22Rv1 (cell line): ENCODE measurements around the gene RAD51B.
A peak's percentile ranks its signal among the peaks of the same experiment; 100 is the strongest.
"Not testable (repeated sequence)": the region's sequence is repeated elsewhere in the genome, so short reads cannot be mapped to it uniquely, and the experiment has no call there.

ENCODE experiments used
- H3K27ac ChIP-seq: fragments of 450-650 bp; 2 replicates; pipeline ENCODE4 v1.5.1; 2017
- CTCF ChIP-seq: fragments of 450-650 bp; IDR thresholded peaks from 2 replicates; pipeline ENCODE4 v1.5.1; 2017; ENCODE audit warnings: mild to moderate bottlenecking
- ZFX ChIP-seq: fragments of 450-650 bp; IDR thresholded peaks from 2 replicates; pipeline ENCODE4 v1.6.1; 2017; ENCODE audit warnings: antibody characterized with exemption, borderline replicate concordance

Gene RAD51B

DNA sequence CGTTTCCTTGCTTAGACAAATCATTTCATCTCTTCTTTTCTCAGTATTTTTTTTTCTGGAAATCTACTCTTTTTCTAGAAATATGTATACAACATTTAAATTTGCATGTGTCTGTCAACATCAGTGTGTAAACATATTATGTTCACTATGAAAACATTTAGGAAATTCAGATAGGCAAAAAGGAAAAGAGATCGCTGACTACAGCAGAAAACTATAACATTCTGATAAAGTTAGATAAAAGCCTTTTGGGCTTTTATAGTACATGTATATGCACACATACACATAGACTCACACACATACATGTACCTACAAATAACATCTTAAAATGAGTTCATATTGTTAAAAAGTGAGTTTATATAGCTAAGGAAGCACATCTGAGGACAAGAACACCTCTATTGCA, 142.1 kb downstream of the RAD51B start:
- TF ChIP-seq ZFX = no peak
- no peak overlapping the region for H3K27ac ChIP-seq

- TF ChIP-seq ZFX = no peak
- TF ChIP-seq CTCF = no peak
- H3K27ac ChIP-seq = no peak overlapping the region
These were observed 142.7 kb downstream of the RAD51B start for GRCh38 chr14:67962215-67962644.

DNA sequence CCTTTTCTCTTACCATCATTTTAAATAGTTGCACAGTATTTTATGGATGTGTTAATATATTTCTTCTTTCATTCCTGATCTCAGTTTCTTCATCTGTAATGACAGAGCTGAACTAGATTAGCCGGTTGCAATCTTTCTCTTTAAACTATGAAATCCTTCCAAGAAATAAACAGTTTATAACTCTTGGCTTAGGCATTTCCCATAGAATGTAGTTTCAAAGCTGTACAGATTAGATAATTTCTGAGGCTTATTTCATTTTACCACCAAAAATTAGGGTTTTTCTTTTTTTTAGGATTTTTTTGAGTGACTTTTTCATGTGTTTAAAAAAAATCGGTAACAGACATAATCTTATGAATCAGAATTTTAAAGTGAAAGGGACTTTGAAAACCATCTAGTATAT, 144.0 kb downstream of the RAD51B start:
- H3K27ac ChIP-seq = peak overlapping the region; percentile 51

GRCh38 chr14:67963960-67964812, 144.6 kb downstream of the RAD51B start:
- TF ChIP-seq CTCF (no peak), ZFX (no peak)
- H3K27ac ChIP-seq = peak overlapping the region; percentile 51

More for the DNA sequence above, 144.0 kb downstream of the RAD51B start:
- TF ChIP-seq ZFX (no peak), CTCF (no peak)

DNA sequence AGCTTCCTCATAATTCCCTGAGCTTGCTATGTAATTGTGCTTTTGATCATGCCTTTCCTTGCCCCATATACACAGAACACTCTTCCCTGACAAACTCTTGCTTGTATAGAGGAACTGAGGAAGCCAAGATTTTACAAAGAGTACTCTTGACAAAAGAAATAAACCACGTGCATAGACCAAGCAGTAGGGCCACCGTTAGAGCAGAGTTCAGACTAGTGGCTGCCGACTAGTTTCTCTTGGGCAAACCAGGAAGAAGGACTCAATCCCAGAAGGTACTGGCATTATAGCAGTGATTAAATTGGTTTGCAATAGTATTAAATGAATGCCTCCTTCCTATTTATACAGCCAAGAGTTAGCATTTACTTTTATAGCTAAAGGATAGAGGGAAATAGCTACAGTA, 146.1 kb downstream of the RAD51B start:
- TF ChIP-seq ZFX (no peak), CTCF (no peak)
- H3K27ac ChIP-seq = no peak overlapping the region

DNA sequence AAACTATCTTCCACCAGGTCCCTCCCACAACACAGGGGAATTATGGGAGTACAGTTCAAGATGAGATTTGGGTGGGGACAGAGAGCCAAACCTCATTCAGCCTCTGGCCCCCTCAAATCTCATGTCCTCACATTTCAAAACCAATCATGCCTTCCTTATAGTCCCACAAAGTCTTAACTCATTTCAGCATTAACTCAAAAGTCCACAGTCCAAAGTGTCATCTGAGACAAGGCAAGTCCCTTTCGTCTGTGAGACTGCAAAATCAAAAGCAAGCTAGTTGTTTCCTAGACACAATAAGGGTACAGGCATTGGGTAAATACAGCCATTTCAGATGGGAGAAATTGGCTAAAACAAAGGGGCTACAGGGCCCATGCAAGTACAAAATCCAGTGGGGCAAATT, 147.6 kb downstream of the RAD51B start:
- TF ChIP-seq ZFX (no peak), CTCF (no peak)
- no peak overlapping the region for H3K27ac ChIP-seq

GRCh38 chr14:67967970-67968369, 148.4 kb downstream of the RAD51B start:
- H3K27ac ChIP-seq = not testable (repeated sequence)

- TF ChIP-seq CTCF (no peak), ZFX (no peak)
- no peak overlapping the region for H3K27ac ChIP-seq
These were observed 151.3 kb downstream of the RAD51B start for GRCh38 chr14:67970923-67971322.
